Endothelial cell of umbilical vein (primary cell): Measurements from ENCODE around the gene ARHGAP45.

Experiments
- EZH2 ChIP-seq: IDR thresholded peaks from 2 replicates; pipeline ENCODE4 v1.6.1; 2012; ENCODE audit warnings: borderline replicate concordance, low read depth, mild to moderate bottlenecking, moderate library complexity, low read length, inconsistent platforms; ENCODE audit not compliant: severe bottlenecking
- FOS ChIP-seq: IDR thresholded peaks from 2 replicates; pipeline ENCODE4 v1.6.1; 2011; ENCODE audit warnings: mild to moderate bottlenecking, low read length, moderate library complexity, borderline replicate concordance; ENCODE audit not compliant: insufficient read depth
- GATA2 ChIP-seq: IDR thresholded peaks from 2 replicates; pipeline ENCODE4 v1.7.0; 2011; ENCODE audit warnings: low read depth, mild to moderate bottlenecking, moderate library complexity, mixed read lengths, low read length; ENCODE audit not compliant: insufficient read length, insufficient read depth
- JUN ChIP-seq: IDR thresholded peaks from 2 replicates; pipeline ENCODE4 v1.6.1; 2011; ENCODE audit warnings: borderline replicate concordance, low read depth; ENCODE audit not compliant: insufficient read length, insufficient read depth
- MYC ChIP-seq: IDR thresholded peaks from one replicate; pipeline ENCODE4 v1.6.1; 2011; ENCODE audit warnings: mild to moderate bottlenecking, low read depth, low read length
- POLR2A ChIP-seq: IDR thresholded peaks from 2 replicates; pipeline ENCODE4 v1.6.1; 2012; ENCODE audit warnings: low read depth, mild to moderate bottlenecking, control low read depth, low read length
- POLR2AphosphoS5 ChIP-seq: IDR thresholded peaks from 2 replicates; pipeline ENCODE4 v1.6.1; 2012; ENCODE audit warnings: low read depth, mild to moderate bottlenecking, control low read depth, low read length, moderate library complexity; ENCODE audit not compliant: insufficient read depth
- TF ChIP-seq, protein P1 (sequence below), 2 donors: IDR thresholded peaks; 1 replicate in 1 of 2; 2 replicates in 1 of 2; pipeline ENCODE4 v1.5.1; 2011; ENCODE audit warnings: low read length in 2 of 2, mild to moderate bottlenecking in 2 of 2, moderate library complexity in 2 of 2, control low read depth in 1 of 2, inconsistent platforms in 1 of 2, low read depth in 1 of 2; ENCODE audit not compliant: insufficient read depth in 1 of 2; ENCODE audit errors: extremely low read depth in 1 of 2
- TF ChIP-seq, protein P2 (sequence below): IDR thresholded peaks from 2 replicates; pipeline ENCODE4 v1.6.1; 2011; ENCODE audit not compliant: insufficient read depth, insufficient read length

DNA sequence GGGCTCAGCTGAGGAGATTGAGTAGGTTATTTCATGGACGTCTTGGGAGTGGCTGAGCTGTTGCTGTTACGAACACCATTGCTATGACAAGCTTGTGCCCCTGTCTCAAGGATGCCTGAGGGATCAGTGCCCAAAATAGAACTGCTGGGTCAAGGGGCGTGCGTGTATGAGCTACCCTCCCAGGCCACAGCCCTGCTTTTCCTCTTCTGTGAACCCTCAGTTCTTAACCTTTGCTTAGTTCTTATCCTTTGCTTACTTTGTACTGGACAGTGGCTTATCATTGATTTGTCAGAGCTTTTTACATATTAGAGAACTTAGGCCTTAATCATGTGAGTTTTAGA is 9.0 kb downstream of the ARHGAP45 start:
- TF ChIP-seq POLR2AphosphoS5, result no peak
- TF ChIP-seq, protein P1, sequence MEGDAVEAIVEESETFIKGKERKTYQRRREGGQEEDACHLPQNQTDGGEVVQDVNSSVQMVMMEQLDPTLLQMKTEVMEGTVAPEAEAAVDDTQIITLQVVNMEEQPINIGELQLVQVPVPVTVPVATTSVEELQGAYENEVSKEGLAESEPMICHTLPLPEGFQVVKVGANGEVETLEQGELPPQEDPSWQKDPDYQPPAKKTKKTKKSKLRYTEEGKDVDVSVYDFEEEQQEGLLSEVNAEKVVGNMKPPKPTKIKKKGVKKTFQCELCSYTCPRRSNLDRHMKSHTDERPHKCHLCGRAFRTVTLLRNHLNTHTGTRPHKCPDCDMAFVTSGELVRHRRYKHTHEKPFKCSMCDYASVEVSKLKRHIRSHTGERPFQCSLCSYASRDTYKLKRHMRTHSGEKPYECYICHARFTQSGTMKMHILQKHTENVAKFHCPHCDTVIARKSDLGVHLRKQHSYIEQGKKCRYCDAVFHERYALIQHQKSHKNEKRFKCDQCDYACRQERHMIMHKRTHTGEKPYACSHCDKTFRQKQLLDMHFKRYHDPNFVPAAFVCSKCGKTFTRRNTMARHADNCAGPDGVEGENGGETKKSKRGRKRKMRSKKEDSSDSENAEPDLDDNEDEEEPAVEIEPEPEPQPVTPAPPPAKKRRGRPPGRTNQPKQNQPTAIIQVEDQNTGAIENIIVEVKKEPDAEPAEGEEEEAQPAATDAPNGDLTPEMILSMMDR (IDR thresholded peaks at IDR 0.05; ENCODE audit: extremely low read depth in 1 of 2, insufficient read depth in 1 of 2, low read depth in 1 of 2, low read length in 2 of 2), result no peak
- TF ChIP-seq EZH2, result no peak
- TF ChIP-seq POLR2A, result no peak
- TF ChIP-seq, protein P2, sequence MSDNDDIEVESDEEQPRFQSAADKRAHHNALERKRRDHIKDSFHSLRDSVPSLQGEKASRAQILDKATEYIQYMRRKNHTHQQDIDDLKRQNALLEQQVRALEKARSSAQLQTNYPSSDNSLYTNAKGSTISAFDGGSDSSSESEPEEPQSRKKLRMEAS, result no peak
- no peak for TF ChIP-seq JUN
- TF ChIP-seq FOS, result no peak
- TF ChIP-seq MYC, result no peak
- TF ChIP-seq GATA2, result no peak
